ENCODE measurements around the gene CLN6.
A peak's percentile ranks its signal among the peaks of the same experiment; 100 is the strongest.

CLN6 gene

GRCh38 chr15:68197661-68198437 lies 31.7 kb downstream of the CLN6 start:
- TF ChIP-seq GATA3 (IDR thresholded peaks at IDR 0.05; ENCODE audit: low read depth, low read length) (no peak), GATA2 (IDR thresholded peaks at IDR 0.05; ENCODE audit: low read depth, low read length) (no peak)

- TF ChIP-seq GATA2 (IDR thresholded peaks at IDR 0.05; ENCODE audit: low read depth, low read length) = no peak
- TF ChIP-seq GATA3 (IDR thresholded peaks at IDR 0.05; ENCODE audit: low read depth, low read length) = no peak
Measured at GRCh38 chr15:68197170-68197492, 32.4 kb downstream of the CLN6 start.

GRCh38 chr15:68196445-68197169 lies 32.9 kb downstream of the CLN6 start:
- TF ChIP-seq GATA3 (IDR thresholded peaks at IDR 0.05; ENCODE audit: low read depth, low read length) (no peak), GATA2 (IDR thresholded peaks at IDR 0.05; ENCODE audit: low read depth, low read length) (no peak)

- TF ChIP-seq GATA3 (IDR thresholded peaks at IDR 0.05; ENCODE audit: low read depth, low read length) (no peak), GATA2 (IDR thresholded peaks at IDR 0.05; ENCODE audit: low read depth, low read length) (no peak)
Measured at GRCh38 chr15:68195336-68196112, 34.0 kb downstream of the CLN6 start.

GRCh38 chr15:68192804-68193486 lies 36.6 kb downstream of the CLN6 start:
- TF ChIP-seq GATA3 (IDR thresholded peaks at IDR 0.05; ENCODE audit: low read depth, low read length) = no peak
- no peak for TF ChIP-seq GATA2 (IDR thresholded peaks at IDR 0.05; ENCODE audit: low read depth, low read length)

GRCh38 chr15:68192117-68192516 lies 37.4 kb downstream of the CLN6 start:
- TF ChIP-seq GATA3 (IDR thresholded peaks at IDR 0.05; ENCODE audit: low read depth, low read length) (no peak), GATA2 (IDR thresholded peaks at IDR 0.05; ENCODE audit: low read depth, low read length) (no peak)

- TF ChIP-seq GATA2 (IDR thresholded peaks at IDR 0.05; ENCODE audit: low read depth, low read length) (no peak), GATA3 (IDR thresholded peaks at IDR 0.05; ENCODE audit: low read depth, low read length) (no peak)
Measured at GRCh38 chr15:68191555-68191954, 38.0 kb downstream of the CLN6 start.

- TF ChIP-seq GATA2 (IDR thresholded peaks at IDR 0.05; ENCODE audit: low read depth, low read length) (no peak), GATA3 (IDR thresholded peaks at IDR 0.05; ENCODE audit: low read depth, low read length) (no peak)
Measured at GRCh38 chr15:68190048-68190447, 39.5 kb downstream of the CLN6 start.

- TF ChIP-seq GATA2 (IDR thresholded peaks at IDR 0.05; ENCODE audit: low read depth, low read length) = no peak
- TF ChIP-seq GATA3 (IDR thresholded peaks at IDR 0.05; ENCODE audit: low read depth, low read length) = no peak
Measured at GRCh38 chr15:68188647-68189046, 40.9 kb downstream of the CLN6 start.

GRCh38 chr15:68187559-68187958 lies 42.0 kb downstream of the CLN6 start:
- TF ChIP-seq GATA3 (IDR thresholded peaks at IDR 0.05; ENCODE audit: low read depth, low read length) (no peak), GATA2 (IDR thresholded peaks at IDR 0.05; ENCODE audit: low read depth, low read length) (peak; percentile 53)

GRCh38 chr15:68186671-68187397 lies 42.7 kb downstream of the CLN6 start:
- TF ChIP-seq GATA3 (IDR thresholded peaks at IDR 0.05; ENCODE audit: low read depth, low read length) (no peak), GATA2 (IDR thresholded peaks at IDR 0.05; ENCODE audit: low read depth, low read length) (no peak)

GRCh38 chr15:68184616-68185480 lies 44.7 kb downstream of the CLN6 start:
- peak; percentile 38; the same call in 1 of the 2 replicates for TF ChIP-seq GATA3 (IDR thresholded peaks at IDR 0.05; ENCODE audit: low read depth, low read length)
- peak; percentile 50; the same call in 1 of the 2 replicates for TF ChIP-seq GATA2 (IDR thresholded peaks at IDR 0.05; ENCODE audit: low read depth, low read length)
